GM12891 (cell line): ENCODE data around the gene SPTLC2.

Experiments
- DNase-seq: peaks from one replicate; pipeline ENCODE4 v3.0.0; 2011; ENCODE audit warnings: low spot score; ENCODE audit not compliant: insufficient read length
- FAIRE-seq: peaks from 2 replicates; lab custom pipeline; 2011; peaks lifted over from hg19 to GRCh38; lab: Jason Lieb, UNC
- PAX5 ChIP-seq: IDR thresholded peaks from 2 replicates; pipeline ENCODE4 v1.6.1; 2011; ENCODE audit warnings: low read length, moderate library complexity, mild to moderate bottlenecking; ENCODE audit not compliant: insufficient read depth, severe bottlenecking
- POLR2A ChIP-seq: IDR thresholded peaks from 2 replicates; pipeline ENCODE4 v1.6.1; 2011; ENCODE audit warnings: low read depth, low read length, control low read depth
- POLR2AphosphoS5 ChIP-seq: IDR thresholded peaks from 2 replicates; pipeline ENCODE4 v1.6.1; 2011; ENCODE audit warnings: low read depth, low read length, control low read depth
- POU2F2 ChIP-seq: IDR thresholded peaks from 2 replicates; pipeline ENCODE4 v1.6.1; 2011; ENCODE audit warnings: low read depth, mild to moderate bottlenecking, control low read depth, low read length, moderate library complexity
- SPI1 ChIP-seq: IDR thresholded peaks from 2 replicates; pipeline ENCODE4 v1.6.1; 2011; ENCODE audit warnings: low read depth, low read length, control low read depth
- TAF1 ChIP-seq: IDR thresholded peaks from 2 replicates; pipeline ENCODE4 v1.6.1; 2011; ENCODE audit warnings: low read depth, low read length, control low read depth

The SPTLC2 gene

DNA sequence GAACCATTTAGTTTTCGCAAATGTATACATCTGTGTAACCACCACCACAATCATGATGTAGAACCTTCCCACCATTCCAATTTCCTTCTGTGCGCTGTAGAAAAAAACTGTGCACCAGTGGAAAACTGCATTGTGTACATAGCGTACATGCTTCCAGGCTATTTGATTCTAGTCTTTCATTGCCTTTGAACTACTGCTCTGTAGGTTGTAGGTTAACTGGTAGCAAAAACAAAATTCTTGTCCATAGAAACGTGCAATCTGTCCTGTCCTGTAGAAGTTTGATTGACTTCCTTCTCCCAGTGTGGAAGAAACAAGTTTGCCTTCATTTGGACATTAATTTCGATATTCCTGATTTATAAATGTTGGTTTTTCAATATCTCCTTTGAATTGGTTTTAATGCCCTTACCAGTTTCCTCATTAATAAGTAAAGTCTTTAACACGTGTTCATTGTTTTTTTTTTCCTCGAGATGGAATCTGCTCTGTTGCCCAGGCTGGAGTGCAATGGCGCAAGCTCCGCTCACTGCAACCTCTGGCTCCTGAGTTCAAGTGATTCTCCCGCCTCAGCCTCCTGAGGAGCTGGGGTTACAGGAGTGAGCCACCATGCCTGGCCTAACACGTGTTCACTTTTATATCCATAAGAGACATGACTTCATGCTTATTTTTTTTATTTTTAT, 114.2 kb downstream of the SPTLC2 start:
- TF ChIP-seq PAX5, result no peak
- no peak for TF ChIP-seq POLR2AphosphoS5
- TF ChIP-seq TAF1, result no peak
- TF ChIP-seq POU2F2, result no peak
- TF ChIP-seq SPI1, result no peak
- TF ChIP-seq POLR2A, result no peak
- no peak for DNase-seq
- no peak for FAIRE-seq

DNA sequence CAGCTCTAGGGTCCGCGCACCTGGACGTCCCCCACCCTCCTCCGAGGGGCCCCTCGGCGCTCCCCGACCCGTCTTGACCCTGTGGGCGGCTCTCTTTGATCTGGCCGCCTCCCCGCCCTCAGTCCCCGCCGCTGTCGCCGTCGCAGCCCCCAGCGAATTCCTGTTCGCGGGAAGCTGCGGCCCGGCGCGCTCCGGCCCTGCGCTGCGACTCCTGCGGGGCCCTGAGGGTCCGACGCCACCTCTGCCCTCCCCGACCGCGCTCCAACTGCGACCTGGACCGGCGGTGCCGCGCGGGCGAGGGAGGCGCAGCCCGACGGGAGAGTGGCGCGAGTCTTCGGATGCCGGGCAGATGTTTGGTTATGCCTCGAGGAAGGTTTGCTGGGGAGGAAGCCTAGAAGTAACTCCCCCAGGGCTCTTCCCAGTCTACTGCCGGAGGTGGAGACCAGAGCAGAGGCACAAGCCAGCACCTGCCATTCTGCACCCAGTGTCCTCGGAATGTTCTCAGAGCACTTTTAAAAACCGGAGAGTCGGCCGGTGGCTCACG, 117.4 kb downstream of the SPTLC2 start:
- FAIRE-seq (peak; percentile 70), DNase-seq (peak; percentile 53)
- TF ChIP-seq POU2F2 (no peak), POLR2A (no peak), PAX5 (no peak), SPI1 (no peak), POLR2AphosphoS5 (no peak), TAF1 (no peak)

DNA sequence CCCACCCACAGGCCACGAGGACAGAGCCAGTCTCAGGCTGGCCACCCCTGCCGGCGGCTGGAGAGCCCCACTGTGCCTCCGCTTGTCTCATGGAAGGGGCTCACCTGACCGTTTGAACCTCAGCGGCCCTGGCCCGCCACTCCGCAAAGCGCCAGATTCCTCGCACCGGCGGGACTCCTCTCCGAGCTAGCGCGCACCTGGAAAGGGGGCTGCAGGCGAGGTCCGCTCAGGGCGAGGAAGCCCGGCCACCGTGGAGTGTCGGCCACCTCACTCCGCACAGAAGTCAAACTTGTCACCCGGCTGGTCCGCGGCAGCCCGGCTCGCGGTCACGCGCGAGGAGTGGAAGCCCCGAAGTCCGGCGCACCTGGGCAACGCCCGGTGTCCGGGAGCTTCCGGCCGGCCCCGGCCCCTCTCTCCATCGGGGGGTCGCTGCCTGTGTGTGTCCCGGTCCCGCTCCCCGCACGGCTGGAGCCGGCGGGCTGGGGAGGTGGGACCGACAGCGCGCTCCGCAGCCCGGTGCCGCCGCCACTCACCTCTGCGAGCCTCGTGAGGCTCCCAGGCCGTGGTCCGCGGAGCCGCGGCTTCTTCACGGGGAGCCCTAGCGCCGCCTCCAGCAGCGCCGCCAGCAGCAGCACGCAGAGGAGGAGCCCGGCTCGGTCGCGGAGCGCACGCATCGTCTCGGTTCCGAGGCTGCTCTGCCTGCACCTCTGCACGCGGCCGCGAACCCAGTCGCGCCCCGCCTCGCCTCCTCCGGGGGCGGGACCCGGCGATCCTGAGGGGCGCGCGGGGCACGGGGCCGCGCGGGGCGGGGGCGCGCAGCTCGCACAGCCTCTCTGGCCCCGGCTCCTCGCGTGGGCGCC, 118.1 kb downstream of the SPTLC2 start, which contains the start of gene ISM2:
Gene ISM2 (minus strand): TSS at position 697 of the 860 bp plus-strand sequence. CDS start 23 bp downstream, at position 674.
- DNase-seq (peak; percentile 74), FAIRE-seq (peak; percentile 82)

DNA sequence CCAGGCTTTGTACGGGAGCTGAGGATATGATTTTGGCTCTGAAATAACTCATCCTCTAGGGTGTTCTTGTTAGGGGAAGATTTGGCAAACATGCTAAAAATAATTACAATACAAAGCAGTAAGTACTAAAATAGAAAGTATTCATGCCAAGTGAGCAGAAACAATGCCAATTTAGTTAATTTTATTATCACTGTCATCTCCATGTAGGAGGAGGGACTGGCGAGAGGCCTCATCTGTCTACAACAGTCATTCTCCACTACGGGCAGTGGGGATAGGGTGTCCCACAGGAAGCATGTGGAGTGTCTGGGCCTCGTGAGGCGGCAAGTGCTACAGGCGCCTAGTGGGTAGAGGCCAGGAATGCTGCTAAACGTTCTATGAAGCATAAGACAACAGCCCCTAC, 121.1 kb downstream of the SPTLC2 start:
- no peak for TF ChIP-seq POU2F2
- TF ChIP-seq POLR2A, result no peak
- no peak for TF ChIP-seq TAF1
- no peak for DNase-seq
- no peak for FAIRE-seq

More for the DNA sequence above, 118.1 kb downstream of the SPTLC2 start, which contains the start of gene ISM2:
- no peak for TF ChIP-seq PAX5
- TF ChIP-seq POLR2AphosphoS5, result no peak
- no peak for TF ChIP-seq SPI1
- TF ChIP-seq POU2F2, result no peak
- TF ChIP-seq TAF1, result no peak
- TF ChIP-seq POLR2A, result no peak

DNA sequence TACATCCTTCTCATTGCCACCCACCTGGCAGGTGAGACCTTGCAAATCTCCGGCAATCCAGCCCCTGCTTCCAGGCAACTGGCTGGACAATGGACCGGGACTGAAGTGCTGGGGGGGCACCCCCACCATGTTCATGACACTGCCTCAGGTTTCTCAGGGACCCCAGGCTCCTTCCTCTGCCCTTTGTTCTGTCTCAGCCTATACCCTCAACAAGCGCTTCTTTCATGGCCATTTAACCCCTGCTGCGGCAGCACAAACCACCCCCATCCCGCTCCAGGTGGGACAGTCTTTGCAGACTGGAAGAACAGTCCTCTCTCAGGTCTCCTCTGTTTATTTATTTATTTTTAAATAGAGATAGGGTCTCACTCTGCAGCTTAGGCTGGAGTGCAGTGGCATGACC, 125.4 kb downstream of the SPTLC2 start:
- no peak for TF ChIP-seq POU2F2
- no peak for FAIRE-seq
- no peak for DNase-seq

DNA sequence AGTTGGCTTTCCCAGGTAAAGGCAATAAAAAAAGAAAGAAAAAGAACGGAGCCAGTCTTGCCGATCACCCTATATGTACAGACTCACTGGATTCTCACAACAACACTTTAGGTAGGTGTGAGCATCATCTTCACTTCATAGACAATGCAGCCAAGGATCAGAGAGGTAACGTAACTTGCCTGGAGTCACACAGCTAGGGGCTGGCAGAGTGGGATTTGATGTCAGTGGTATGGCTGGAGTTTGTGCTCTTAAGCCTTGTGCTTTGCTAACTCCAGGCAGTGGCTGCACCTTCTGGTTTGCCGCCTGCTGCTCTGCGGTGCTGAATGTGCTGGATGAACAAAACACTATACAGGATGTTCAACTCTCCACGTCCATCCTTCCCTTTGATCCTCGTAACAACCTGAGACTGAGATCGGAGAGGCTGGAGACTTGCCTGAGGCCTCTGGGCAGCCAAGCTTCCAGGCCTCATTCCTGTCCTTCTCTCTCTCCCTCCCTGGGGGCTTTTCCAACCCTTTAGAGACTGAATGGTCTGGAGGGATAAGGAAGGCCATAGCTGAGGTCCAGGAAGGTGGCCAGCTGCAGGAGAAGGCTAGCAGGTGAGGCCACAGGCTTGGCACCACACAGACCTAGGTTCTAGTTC, 126.0 kb downstream of the SPTLC2 start:
- FAIRE-seq, result no peak
- TF ChIP-seq POLR2AphosphoS5 (no peak), POU2F2 (no peak), TAF1 (no peak), POLR2A (no peak), SPI1 (no peak), PAX5 (no peak)
- no peak for DNase-seq

DNA sequence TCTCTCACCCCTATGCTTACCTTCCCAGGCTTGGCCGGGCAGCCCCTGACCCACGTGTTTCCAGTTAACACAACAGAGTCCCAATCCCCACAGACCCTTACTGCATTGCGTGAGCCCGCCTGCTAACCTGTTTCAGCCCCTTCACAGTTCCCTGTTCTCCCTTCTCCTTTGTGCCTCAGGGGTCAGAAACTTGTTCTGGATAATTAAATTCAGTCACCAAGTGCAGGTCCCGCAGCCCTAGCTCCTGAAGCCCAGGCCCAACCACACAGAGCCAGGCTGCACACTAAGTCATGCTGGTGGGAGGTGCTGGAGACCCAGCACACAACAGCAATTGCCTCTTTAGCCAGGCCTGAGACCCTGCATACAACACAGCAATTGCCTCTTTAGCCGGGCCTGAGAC, 127.4 kb downstream of the SPTLC2 start:
- no peak for DNase-seq
- no peak for FAIRE-seq
- TF ChIP-seq SPI1 (no peak), PAX5 (no peak), TAF1 (no peak), POLR2AphosphoS5 (no peak), POLR2A (no peak)

DNA sequence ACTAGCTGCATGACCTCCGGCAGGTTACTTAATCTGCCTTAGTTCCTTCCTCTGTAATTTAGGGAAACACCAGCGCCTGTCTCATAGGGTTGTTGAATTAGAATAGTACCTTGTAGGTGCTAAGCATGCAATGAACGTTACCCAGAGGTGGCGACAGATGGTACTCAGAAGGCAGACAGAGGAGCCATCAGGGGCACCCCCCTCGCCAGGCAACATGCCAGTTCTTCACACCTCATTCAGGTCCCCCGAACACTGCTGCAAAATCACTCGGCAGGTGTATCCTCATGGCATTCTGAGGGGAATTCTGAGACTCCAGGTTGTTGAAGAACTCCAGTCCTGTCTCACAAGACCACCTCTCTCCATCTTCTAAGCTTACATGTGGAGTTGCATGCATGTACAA, 127.9 kb downstream of the SPTLC2 start:
- DNase-seq (no peak), FAIRE-seq (no peak)
- TF ChIP-seq POLR2A (no peak), PAX5 (no peak), TAF1 (no peak), SPI1 (no peak), POU2F2 (no peak), POLR2AphosphoS5 (no peak)

DNA sequence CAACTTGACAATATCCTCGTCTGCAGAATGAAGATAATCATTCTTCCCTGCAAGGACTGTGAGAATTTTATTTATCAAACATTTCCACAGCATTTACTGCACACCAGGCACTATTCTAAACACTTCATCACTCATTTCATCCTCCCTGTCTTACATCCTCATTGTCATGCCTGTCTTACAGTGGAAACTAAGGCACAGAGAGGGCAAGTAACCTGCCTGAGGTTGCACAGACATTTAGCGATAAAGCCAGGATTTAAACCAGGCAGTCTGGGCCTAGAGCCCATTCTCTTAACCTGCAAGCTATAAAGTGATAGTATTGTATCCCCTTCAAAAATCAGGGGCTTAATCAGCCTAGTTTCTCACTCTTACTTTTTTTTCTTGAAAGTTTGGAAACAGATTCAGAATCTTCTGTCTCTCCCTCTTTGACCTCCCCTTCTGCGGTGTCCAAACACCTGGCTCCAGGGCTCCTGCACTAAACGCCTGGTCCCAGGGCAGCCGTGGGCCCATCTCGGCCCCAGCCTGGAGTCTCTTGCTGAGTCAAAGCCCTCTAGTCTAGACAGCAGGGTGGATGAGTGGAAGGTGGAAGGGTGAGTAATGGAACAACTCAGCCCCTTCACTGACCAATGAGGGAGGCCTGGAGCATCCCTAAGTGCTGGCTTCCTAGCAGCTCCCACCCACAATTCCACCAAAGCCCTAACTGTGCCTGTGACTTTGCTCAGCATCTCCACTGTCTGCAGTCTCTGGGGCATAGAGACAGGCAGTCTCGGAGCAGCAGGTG, 130.3 kb downstream of the SPTLC2 start:
- no peak for DNase-seq
- peak; percentile 5 for FAIRE-seq
- TF ChIP-seq SPI1, result no peak
- TF ChIP-seq PAX5, result no peak
